GM12878 (cell line): Measurements from ENCODE around the gene NCLN.

ENCODE experiments used
- CHD1 ChIP-seq: IDR thresholded peaks from 2 replicates; pipeline ENCODE4 v1.6.1; 2012; ENCODE audit warnings: low read depth, low read length, improper control_type of control experiment
- CHD4 ChIP-seq: fragments of 200-600 bp; sonication (generic); IDR thresholded peaks from 2 replicates; pipeline ENCODE4 v1.6.1; 2016; ENCODE audit warnings: mild to moderate bottlenecking
- EP300 ChIP-seq, 2 experiments: fragments of 150-350 bp in 1 of 2; IDR thresholded peaks; 2 replicates each; pipeline ENCODE4 v1.6.1; 2011 to 2012; ENCODE audit warnings: low read depth in 2 of 2, low read length in 2 of 2, borderline replicate concordance in 1 of 2, improper control_type of control experiment in 1 of 2, inconsistent platforms in 1 of 2; ENCODE audit not compliant: control insufficient read depth in 1 of 2
- FOS ChIP-seq: IDR thresholded peaks from 3 replicates; pipeline ENCODE4 v1.6.1; 2011; ENCODE audit warnings: borderline replicate concordance; ENCODE audit not compliant: insufficient read length; ENCODE audit errors: extremely low read depth
- JUND ChIP-seq: IDR thresholded peaks from 2 replicates; pipeline ENCODE4 v1.6.1; 2012; ENCODE audit warnings: low read depth, mild to moderate bottlenecking, low read length, improper control_type of control experiment, moderate library complexity
- NR2C1 ChIP-seq: fragments of 450-650 bp; IDR thresholded peaks from 2 replicates; pipeline ENCODE4 v1.6.1; 2017; ENCODE audit warnings: antibody characterized with exemption, mild to moderate bottlenecking, moderate library complexity
- REST ChIP-seq: IDR thresholded peaks from 2 replicates; pipeline ENCODE4 v1.6.1; 2012; ENCODE audit warnings: mild to moderate bottlenecking, low read depth, low read length
- SMC3 ChIP-seq: IDR thresholded peaks from 2 replicates; pipeline ENCODE4 v1.6.1; 2011; ENCODE audit warnings: low read length, improper control_type of control experiment, borderline replicate concordance
- SRF ChIP-seq, 2 experiments: IDR thresholded peaks; 2 replicates each; pipeline ENCODE4 v1.6.1; 2011; ENCODE audit warnings: low read depth in 2 of 2, low read length in 2 of 2, mild to moderate bottlenecking in 1 of 2, moderate library complexity in 1 of 2
- ZNF274 ChIP-seq: IDR thresholded peaks from one replicate; pipeline ENCODE4 v1.8.0; 2011; ENCODE audit not compliant: insufficient read length, insufficient read depth
- TF ChIP-seq, protein P1 (sequence below): IDR thresholded peaks from 2 replicates; pipeline ENCODE4 v1.6.1; 2011; ENCODE audit warnings: low read depth, mild to moderate bottlenecking, low read length, moderate library complexity, borderline replicate concordance; ENCODE audit errors: extremely low read depth

DNA sequence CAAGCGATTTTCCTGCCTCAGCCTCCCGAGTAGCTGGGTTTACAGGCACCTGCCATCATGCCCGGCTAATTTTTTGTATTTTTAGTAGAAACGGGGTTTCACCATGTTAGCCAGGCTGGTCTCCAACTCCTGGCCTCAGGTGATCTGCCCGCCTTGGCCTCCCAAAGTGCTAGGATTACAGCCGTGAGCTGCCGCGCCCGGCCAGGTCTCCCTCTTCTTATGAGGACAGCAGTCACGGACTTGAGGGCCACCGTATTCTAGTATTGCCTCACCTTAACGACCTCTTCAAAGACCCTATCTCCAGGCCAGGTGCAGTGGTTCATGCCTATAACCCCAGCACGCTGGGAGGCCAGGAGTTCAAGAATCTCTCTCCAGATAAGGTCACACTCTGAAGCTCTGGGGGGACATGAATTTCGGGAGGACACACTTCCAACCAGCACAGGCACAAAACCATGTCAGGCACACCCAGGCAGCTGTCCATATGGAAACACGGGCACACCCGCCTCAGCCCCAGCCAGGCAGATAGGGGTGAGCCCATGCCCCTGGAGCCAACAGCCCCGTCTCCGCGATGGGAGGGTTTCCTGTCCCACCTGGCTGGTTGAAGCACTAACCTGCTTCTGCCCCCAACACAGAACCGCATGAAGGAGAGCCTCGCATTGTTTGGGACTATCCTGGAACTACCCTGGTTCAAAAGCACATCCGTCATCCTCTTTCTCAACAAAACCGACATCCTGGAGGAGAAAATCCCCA is 28.5 kb upstream of the NCLN start:
- TF ChIP-seq EP300 (IDR thresholded peaks at IDR 0.05; ENCODE audit: borderline replicate concordance in 1 of 2, control insufficient read depth in 1 of 2, low read depth in 2 of 2, low read length in 2 of 2) (no peak), SRF (IDR thresholded peaks at IDR 0.05; ENCODE audit: low read depth in 2 of 2, low read length in 2 of 2) (no peak), REST (no peak), FOS (no peak), CHD1 (no peak), JUND (no peak), CHD4 (no peak), SMC3 (no peak), NR2C1 (no peak), ZNF274 (no peak)
- TF ChIP-seq, protein P1, sequence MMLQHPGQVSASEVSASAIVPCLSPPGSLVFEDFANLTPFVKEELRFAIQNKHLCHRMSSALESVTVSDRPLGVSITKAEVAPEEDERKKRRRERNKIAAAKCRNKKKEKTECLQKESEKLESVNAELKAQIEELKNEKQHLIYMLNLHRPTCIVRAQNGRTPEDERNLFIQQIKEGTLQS = no peak
